ENCODE results near the gene HSBP1L1.

Gene HSBP1L1

GRCh38 chr18:79930020-79930642 lies 34.3 kb upstream of the HSBP1L1 start:
- DNase-seq: peak; percentile 26

- no peak for DNase-seq
Measured at GRCh38 chr18:79931475-79931874, 33.0 kb upstream of the HSBP1L1 start.

GRCh38 chr18:79932907-79933306 lies 31.5 kb upstream of the HSBP1L1 start:
- DNase-seq: no peak

GRCh38 chr18:79933765-79934164 lies 30.7 kb upstream of the HSBP1L1 start:
- no peak for DNase-seq

GRCh38 chr18:79934311-79935097 lies 29.9 kb upstream of the HSBP1L1 start:
- peak; percentile 55 for DNase-seq

GRCh38 chr18:79935098-79935480 lies 29.4 kb upstream of the HSBP1L1 start:
- no peak for DNase-seq

GRCh38 chr18:79935499-79935898 lies 28.9 kb upstream of the HSBP1L1 start:
- DNase-seq: no peak

GRCh38 chr18:79935925-79936324 lies 28.5 kb upstream of the HSBP1L1 start:
- DNase-seq: no peak

GRCh38 chr18:79936641-79937040 lies 27.8 kb upstream of the HSBP1L1 start:
- no peak for DNase-seq

GRCh38 chr18:79937103-79937860 lies 27.2 kb upstream of the HSBP1L1 start:
- no peak for DNase-seq

- DNase-seq: no peak
Measured at GRCh38 chr18:79938196-79938595, 26.2 kb upstream of the HSBP1L1 start.

- no peak for DNase-seq
Measured at GRCh38 chr18:79939096-79939495, 25.3 kb upstream of the HSBP1L1 start.

- DNase-seq: no peak
Measured at GRCh38 chr18:79940126-79940813, 24.2 kb upstream of the HSBP1L1 start.

GRCh38 chr18:79940814-79941472 lies 23.5 kb upstream of the HSBP1L1 start:
- no peak for DNase-seq

- no peak for DNase-seq
Measured at GRCh38 chr18:79941473-79942119, 22.8 kb upstream of the HSBP1L1 start.

GRCh38 chr18:79942211-79942610 lies 22.2 kb upstream of the HSBP1L1 start:
- DNase-seq: no peak

GRCh38 chr18:79942786-79943607 lies 21.4 kb upstream of the HSBP1L1 start:
- no peak for DNase-seq

- no peak for DNase-seq
Measured at GRCh38 chr18:79943608-79944125, 20.8 kb upstream of the HSBP1L1 start.

- DNase-seq: no peak
Measured at GRCh38 chr18:79944126-79944731, 20.2 kb upstream of the HSBP1L1 start.

GRCh38 chr18:79944746-79945117 lies 19.7 kb upstream of the HSBP1L1 start:
- no peak for DNase-seq

Data from DMS53 (cell line).